ENCODE data around the gene PPP1R13L. TPM values are rescaled to one million over a fixed set of nuclear protein-coding genes. Genes with fewer than 3 reads are reported as not detected.
A peak's percentile ranks its signal among the peaks of the same experiment; 100 is the strongest.

Gene PPP1R13L
- 100 to 1,000 TPM in 2 of 4 donors, 10 to 100 TPM in 2; 53.1 to 166 (median 87.8) TPM for total RNA-seq

- Histone ChIP-seq H3K9me3 (no peaks in the 10 kb centered on the region), H3K4me1 (peaks cover 14 to 83% (median 15%) of the 10 kb centered on the region in 3 donors), H3K27me3 (peaks cover 0 to 29% (median 2%) of the 10 kb centered on the region in 4 donors), H3K36me3 (peaks cover 0 to 29% (median 0%) of the 10 kb centered on the region in 3 donors), H3K4me3 (peak within 1 kb of the TSS; percentile 56 to 81 (median 69)), H3K27ac (peak within 1 kb of the TSS; percentile 91 to 100 (median 94))
- 3 to 10% methylated on average over 10 to 21 of the region's 46 CpGs for WGBS, 2 donors
- intact Hi-C loops (cut with DNase I), result no loop called here
- no peak for DNase-seq
- TF ChIP-seq CTCF (IDR thresholded peaks at IDR 0.05) (peak in 1 of 6 experiments; percentile 14), POLR2A (IDR thresholded peaks at IDR 0.05) (peak in 3 of 4 donors; percentile 54 to 89 (median 70))
Measured at GRCh38 chr19:45404557-45405434, at the start of gene PPP1R13L. Gene PPP1R13L, minus strand, starts transcription at chr19:45405069. Its CDS starts 6,751 bp downstream, at chr19:45398318.

- Histone ChIP-seq H3K4me1 (peaks cover 34 to 83% (median 56%) of the 10 kb centered on the region in 3 donors), H3K4me3 (no peak overlapping the region)
- intact Hi-C loops (cut with DNase I), result no loop called here
Measured at GRCh38 chr19:45451850-45452387, 47.0 kb upstream of the PPP1R13L start.

GRCh38 chr19:45451131-45451849, 46.4 kb upstream of the PPP1R13L start:
- intact Hi-C loops (cut with DNase I), result no loop called here

More at GRCh38 chr19:45451850-45452387, 47.0 kb upstream of the PPP1R13L start:
- peak overlapping the region; percentile 88 to 98 (median 94) for H3K27ac ChIP-seq
- no peak for DNase-seq
- no peaks in the 10 kb centered on the region for H3K9me3 ChIP-seq
- no peaks in the 10 kb centered on the region for H3K27me3 ChIP-seq
- WGBS, 2 donors, result 68 to 78% methylated on average over 11 to 12 of the region's 12 CpGs
- no peaks in the 10 kb centered on the region for H3K36me3 ChIP-seq
- TF ChIP-seq CTCF (IDR thresholded peaks at IDR 0.05) (no peak), POLR2A (IDR thresholded peaks at IDR 0.05) (no peak)

GRCh38 chr19:45450012-45450333, 45.1 kb upstream of the PPP1R13L start:
- TF ChIP-seq CTCF (IDR thresholded peaks at IDR 0.05), result no peak
- TF ChIP-seq POLR2A (IDR thresholded peaks at IDR 0.05), result no peak
- Histone ChIP-seq H3K4me1 (peaks cover 24 to 87% (median 53%) of the 10 kb centered on the region in 3 donors), H3K36me3 (no peaks in the 10 kb centered on the region), H3K27ac (peak overlapping the region; percentile 88 to 97 (median 90)), H3K4me3 (peak overlapping the region; percentile 43 to 84 (median 62)), H3K9me3 (no peaks in the 10 kb centered on the region), H3K27me3 (no peaks in the 10 kb centered on the region)
- DNase-seq, result no peak
- 13 to 21% methylated on average over 5 of the region's 5 CpGs for WGBS, 2 donors
- intact Hi-C loops (cut with DNase I), result no loop called here

More at GRCh38 chr19:45451131-45451849, 46.4 kb upstream of the PPP1R13L start:
- Histone ChIP-seq H3K27ac (peak overlapping the region; percentile 88 to 98 (median 94)), H3K27me3 (no peaks in the 10 kb centered on the region), H3K9me3 (no peaks in the 10 kb centered on the region), H3K4me1 (peaks cover 38 to 87% (median 59%) of the 10 kb centered on the region in 3 donors), H3K36me3 (no peaks in the 10 kb centered on the region), H3K4me3 (peak overlapping the region; percentile 43 to 84 (median 62))
- TF ChIP-seq POLR2A (IDR thresholded peaks at IDR 0.05), result no peak
- DNase-seq, result no peak
- WGBS, 2 donors, result 1 to 5% methylated on average over 13 to 15 of the region's 28 CpGs

GRCh38 chr19:45448887-45449299, 44.0 kb upstream of the PPP1R13L start:
- Histone ChIP-seq H3K4me1 (peaks cover 25 to 87% (median 55%) of the 10 kb centered on the region in 3 donors), H3K4me3 (peak overlapping the region in 1 of 4 donors; percentile 68), H3K36me3 (no peaks in the 10 kb centered on the region), H3K27me3 (no peaks in the 10 kb centered on the region), H3K9me3 (no peaks in the 10 kb centered on the region), H3K27ac (peak overlapping the region; percentile 88 to 97 (median 90))
- intact Hi-C loops (cut with DNase I), result no loop called here
- TF ChIP-seq POLR2A (IDR thresholded peaks at IDR 0.05) (peak in 2 of 4 donors; percentile 24 to 29), CTCF (IDR thresholded peaks at IDR 0.05) (no peak)
- WGBS, 2 donors, result 33 to 34% methylated on average over 6 of the region's 7 CpGs
- no peak for DNase-seq
